K562 (cell line): ENCODE data around the gene OST4. TPM values are rescaled to one million over a fixed set of nuclear protein-coding genes. Genes with fewer than 3 reads are reported as not detected.
A peak's percentile ranks its signal among the peaks of the same experiment; 100 is the strongest.

Experiments
- ETV5 ChIP-seq: sonication (generic); formaldehyde crosslinking; IDR thresholded peaks from 2 replicates; pipeline ENCODE4 v1.4.0; 2020; ENCODE audit warnings: low read depth, mild to moderate bottlenecking, missing genetic modification reagents
- FUS ChIP-seq: fragments of 200-400 bp; formaldehyde crosslinking; optimal IDR thresholded peaks from 2 replicates; pipeline ENCODE3; 2017; ENCODE audit warnings: low read depth, low read length
- GABPB2 ChIP-seq: fragments of 250-450 bp; sonication (Bioruptor Pico); conservative IDR thresholded peaks from 2 replicates; pipeline ENCODE4 v1.5.1; 2021; ENCODE audit warnings: mild to moderate bottlenecking
- HDAC2 ChIP-seq: fragments of 450-650 bp; IDR thresholded peaks from 2 replicates; pipeline ENCODE4 v1.6.1; 2016; ENCODE audit warnings: mild to moderate bottlenecking
- ILK ChIP-seq: fragments of 450-650 bp; IDR thresholded peaks from 2 replicates; pipeline ENCODE4 v1.6.1; 2016; ENCODE audit warnings: missing genetic modification characterization, low read depth, mild to moderate bottlenecking, missing compliant biosample characterization, moderate library complexity, borderline replicate concordance
- JUN ChIP-seq, 2 experiments: sonication (generic) in 1 of 2; formaldehyde crosslinking in 1 of 2; IDR thresholded peaks; 2 replicates each; pipeline versions ENCODE4 v1.6.1 to v1.8.0; 2012 to 2022; ENCODE audit warnings: borderline replicate concordance in 2 of 2, mild to moderate bottlenecking in 2 of 2, improper control_type of control experiment in 1 of 2, low read depth in 1 of 2, low read length in 1 of 2, missing genetic modification reagents in 1 of 2
- MAFF ChIP-seq: IDR thresholded peaks from 2 replicates; pipeline ENCODE4 v1.6.1; 2012; ENCODE audit warnings: low read length, improper control_type of control experiment
- MAFG ChIP-seq: fragments of 450-650 bp; conservative IDR thresholded peaks from 2 replicates; pipeline ENCODE4 v1.6.1; 2016; ENCODE audit warnings: missing genetic modification characterization, missing compliant biosample characterization
- MAFK ChIP-seq: IDR thresholded peaks from 2 replicates; pipeline ENCODE4 v1.6.1; 2011; ENCODE audit warnings: low read length, improper control_type of control experiment
- MBD2 ChIP-seq: sonication (generic); IDR thresholded peaks from 2 replicates; pipeline ENCODE4 v1.6.1; 2016; ENCODE audit warnings: low read depth, borderline replicate concordance
- MIER1 ChIP-seq: fragments of 450-650 bp; IDR thresholded peaks from 2 replicates; pipeline ENCODE4 v1.6.1; 2016; ENCODE audit warnings: antibody characterized with exemption, mild to moderate bottlenecking, low read depth
- NCOA4 ChIP-seq: fragments of 450-650 bp; IDR thresholded peaks from 2 replicates; pipeline ENCODE4 v1.6.1; 2018; ENCODE audit warnings: mild to moderate bottlenecking; ENCODE audit not compliant: partially characterized antibody
- SMARCA4 ChIP-seq: fragments of 450-650 bp; IDR thresholded peaks from 2 replicates; pipeline ENCODE4 v1.6.1; 2016
- SRSF1 ChIP-seq: fragments of 200-400 bp; formaldehyde crosslinking; IDR thresholded peaks from 2 replicates; pipeline ENCODE4 v1.6.1; 2017; ENCODE audit warnings: mild to moderate bottlenecking, low read depth, low read length, moderate library complexity
- TBP ChIP-seq: optimal IDR thresholded peaks from 2 replicates; pipeline ENCODE3; 2011; ENCODE audit warnings: low read depth, low read length, improper control_type of control experiment
- ZNF239 ChIP-seq: fragments of 250-450 bp; sonication (Bioruptor Pico); IDR thresholded peaks from 2 replicates; pipeline ENCODE4 v1.4.0; 2020; ENCODE audit warnings: mild to moderate bottlenecking
- polyA plus RNA-seq, 8 experiments: library from polyadenylated mRNA; depleted of rRNA in 4 of 8; stranded (reverse) in 5 of 8; unstranded in 3 of 8; fragments of >200 nt; fragmentation: Nextera tagmentation in 2 of 8; fragmentation: Illumina TruSeq in 1 of 8; extraction: Ambion mirVana in 2 of 8; extraction: Trizol in 1 of 8; gene quantifications; 2 replicates each; pipeline versions ENCODE4 v1.2.1 to v1.2.3, GENCODE V29; 2011 to 2014; ENCODE audit warnings: inconsistent platforms in 1 of 8, missing spikeins in 1 of 8
- total RNA-seq, 7 experiments: library from RNA; depleted of rRNA in 6 of 7; stranded (reverse); fragments of >200 nt in 6 of 7; fragmentation: Illumina TruSeq in 2 of 7; extraction: Trizol in 2 of 7; gene quantifications; 2 replicates each; pipeline versions ENCODE4 v1.2.1 to v1.2.3, GENCODE V29; 2011 to 2021; ENCODE audit warnings: low replicate concordance in 1 of 7
- TF ChIP-seq, protein P1 (sequence below): fragments of 250-450 bp; sonication (Bioruptor Pico); IDR thresholded peaks from 2 replicates; pipeline ENCODE4 v1.5.0; 2021; ENCODE audit warnings: mild to moderate bottlenecking, borderline replicate concordance
- TF ChIP-seq, protein P2 (sequence below), 2 experiments: fragments of 450-650 bp in 1 of 2; sonication (generic) in 1 of 2; formaldehyde crosslinking in 1 of 2; IDR thresholded peaks in 1 of 2; conservative IDR thresholded peaks in 1 of 2; 2 replicates each; pipeline versions ENCODE4 v1.6.1 to v1.8.1; 2016 to 2023; ENCODE audit warnings: mild to moderate bottlenecking in 2 of 2, moderate library complexity in 2 of 2, inconsistent platforms in 1 of 2, missing genetic modification reagents in 1 of 2
- TF ChIP-seq, protein P3 (sequence below): fragments of 450-650 bp; formaldehyde crosslinking; IDR thresholded peaks from 2 replicates; pipeline ENCODE4 v1.4.0; 2020; ENCODE audit warnings: mild to moderate bottlenecking, mixed read lengths
- TF ChIP-seq, protein P4 (sequence below): fragments of 250-450 bp; sonication (Bioruptor Pico); IDR thresholded peaks from 2 replicates; pipeline ENCODE4 v1.4.0; 2020; ENCODE audit warnings: mild to moderate bottlenecking, moderate library complexity, borderline replicate concordance

The OST4 gene
- total and polyA plus RNA-seq, 9 of the 15 experiments (the other 6 are each of a cell fraction or from before 2014, with no cell fraction given) = 186 to 1,155 (median 355) TPM

DNA sequence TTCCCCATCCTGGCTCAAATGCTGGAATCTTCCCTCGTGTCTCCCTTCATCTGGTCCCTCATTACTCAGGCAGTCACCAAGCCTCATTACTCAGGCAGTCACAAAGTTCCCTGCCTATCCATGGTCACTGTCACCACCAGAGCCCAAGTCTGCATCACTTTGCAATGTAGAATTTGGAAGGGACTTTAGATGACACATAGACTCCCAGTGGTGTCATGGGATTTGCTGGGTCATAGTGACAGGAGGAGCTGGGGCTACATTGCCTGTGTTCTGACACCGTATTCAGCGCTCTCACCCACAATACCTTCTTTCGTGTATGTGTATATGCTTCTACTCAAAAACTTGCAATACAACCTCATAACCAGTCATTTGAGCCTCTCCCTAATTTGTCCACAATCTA lies 4.9 kb upstream of the OST4 start (continued):
- TF ChIP-seq, protein P1, sequence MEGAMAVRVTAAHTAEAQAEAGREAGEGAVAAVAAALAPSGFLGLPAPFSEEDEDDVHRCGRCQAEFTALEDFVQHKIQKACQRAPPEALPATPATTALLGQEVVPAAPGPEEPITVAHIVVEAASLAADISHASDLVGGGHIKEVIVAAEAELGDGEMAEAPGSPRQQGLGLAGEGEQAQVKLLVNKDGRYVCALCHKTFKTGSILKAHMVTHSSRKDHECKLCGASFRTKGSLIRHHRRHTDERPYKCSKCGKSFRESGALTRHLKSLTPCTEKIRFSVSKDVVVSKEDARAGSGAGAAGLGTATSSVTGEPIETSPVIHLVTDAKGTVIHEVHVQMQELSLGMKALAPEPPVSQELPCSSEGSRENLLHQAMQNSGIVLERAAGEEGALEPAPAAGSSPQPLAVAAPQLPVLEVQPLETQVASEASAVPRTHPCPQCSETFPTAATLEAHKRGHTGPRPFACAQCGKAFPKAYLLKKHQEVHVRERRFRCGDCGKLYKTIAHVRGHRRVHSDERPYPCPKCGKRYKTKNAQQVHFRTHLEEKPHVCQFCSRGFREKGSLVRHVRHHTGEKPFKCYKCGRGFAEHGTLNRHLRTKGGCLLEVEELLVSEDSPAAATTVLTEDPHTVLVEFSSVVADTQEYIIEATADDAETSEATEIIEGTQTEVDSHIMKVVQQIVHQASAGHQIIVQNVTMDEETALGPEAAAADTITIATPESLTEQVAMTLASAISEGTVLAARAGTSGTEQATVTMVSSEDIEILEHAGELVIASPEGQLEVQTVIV (CRISPR knock-in tag) = no peak
- peak; percentile 32 for TF ChIP-seq SMARCA4
- TF ChIP-seq MAFK = peak; percentile 73
- TF ChIP-seq, protein P2, sequence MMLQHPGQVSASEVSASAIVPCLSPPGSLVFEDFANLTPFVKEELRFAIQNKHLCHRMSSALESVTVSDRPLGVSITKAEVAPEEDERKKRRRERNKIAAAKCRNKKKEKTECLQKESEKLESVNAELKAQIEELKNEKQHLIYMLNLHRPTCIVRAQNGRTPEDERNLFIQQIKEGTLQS (IDR thresholded peaks at IDR 0.05) = peak; percentile 49
- TF ChIP-seq, protein P2 (CRISPR knock-in tag; conservative IDR thresholded peaks at IDR 0.05) = no peak
- TF ChIP-seq HDAC2 = peak; percentile 15; the same call in 1 of the 2 replicates
- TF ChIP-seq, protein P3, sequence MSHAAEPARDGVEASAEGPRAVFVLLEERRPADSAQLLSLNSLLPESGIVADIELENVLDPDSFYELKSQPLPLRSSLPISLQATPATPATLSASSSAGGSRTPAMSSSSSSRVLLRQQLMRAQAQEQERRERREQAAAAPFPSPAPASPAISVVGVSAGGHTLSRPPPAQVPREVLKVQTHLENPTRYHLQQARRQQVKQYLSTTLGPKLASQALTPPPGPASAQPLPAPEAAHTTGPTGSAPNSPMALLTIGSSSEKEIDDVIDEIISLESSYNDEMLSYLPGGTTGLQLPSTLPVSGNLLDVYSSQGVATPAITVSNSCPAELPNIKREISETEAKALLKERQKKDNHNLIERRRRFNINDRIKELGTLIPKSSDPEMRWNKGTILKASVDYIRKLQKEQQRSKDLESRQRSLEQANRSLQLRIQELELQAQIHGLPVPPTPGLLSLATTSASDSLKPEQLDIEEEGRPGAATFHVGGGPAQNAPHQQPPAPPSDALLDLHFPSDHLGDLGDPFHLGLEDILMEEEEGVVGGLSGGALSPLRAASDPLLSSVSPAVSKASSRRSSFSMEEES = no peak
- TF ChIP-seq FUS = no peak
- no peak for TF ChIP-seq ETV5
- no peak for TF ChIP-seq MIER1
- no peak for TF ChIP-seq MBD2
- 0 out of 2 replicates have a peak, but pooled peaks have one; percentile 27 for TF ChIP-seq JUN (IDR thresholded peaks at IDR 0.05; ENCODE audit: borderline replicate concordance, low read depth, low read length)
- no peak for TF ChIP-seq JUN (CRISPR knock-in tag; IDR thresholded peaks at IDR 0.05; ENCODE audit: borderline replicate concordance)
- TF ChIP-seq NCOA4 = no peak
- no peak for TF ChIP-seq TBP
- TF ChIP-seq ZNF239 (CRISPR knock-in tag) = no peak
- peak; percentile 57; the same call in 1 of the 2 replicates for TF ChIP-seq MAFG (tag)
- TF ChIP-seq MAFF = peak; percentile 53; the same call in 1 of the 2 replicates
- no peak for TF ChIP-seq SRSF1
- TF ChIP-seq, protein P4, sequence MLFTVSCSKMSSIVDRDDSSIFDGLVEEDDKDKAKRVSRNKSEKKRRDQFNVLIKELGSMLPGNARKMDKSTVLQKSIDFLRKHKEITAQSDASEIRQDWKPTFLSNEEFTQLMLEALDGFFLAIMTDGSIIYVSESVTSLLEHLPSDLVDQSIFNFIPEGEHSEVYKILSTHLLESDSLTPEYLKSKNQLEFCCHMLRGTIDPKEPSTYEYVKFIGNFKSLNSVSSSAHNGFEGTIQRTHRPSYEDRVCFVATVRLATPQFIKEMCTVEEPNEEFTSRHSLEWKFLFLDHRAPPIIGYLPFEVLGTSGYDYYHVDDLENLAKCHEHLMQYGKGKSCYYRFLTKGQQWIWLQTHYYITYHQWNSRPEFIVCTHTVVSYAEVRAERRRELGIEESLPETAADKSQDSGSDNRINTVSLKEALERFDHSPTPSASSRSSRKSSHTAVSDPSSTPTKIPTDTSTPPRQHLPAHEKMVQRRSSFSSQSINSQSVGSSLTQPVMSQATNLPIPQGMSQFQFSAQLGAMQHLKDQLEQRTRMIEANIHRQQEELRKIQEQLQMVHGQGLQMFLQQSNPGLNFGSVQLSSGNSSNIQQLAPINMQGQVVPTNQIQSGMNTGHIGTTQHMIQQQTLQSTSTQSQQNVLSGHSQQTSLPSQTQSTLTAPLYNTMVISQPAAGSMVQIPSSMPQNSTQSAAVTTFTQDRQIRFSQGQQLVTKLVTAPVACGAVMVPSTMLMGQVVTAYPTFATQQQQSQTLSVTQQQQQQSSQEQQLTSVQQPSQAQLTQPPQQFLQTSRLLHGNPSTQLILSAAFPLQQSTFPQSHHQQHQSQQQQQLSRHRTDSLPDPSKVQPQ = no peak
- TF ChIP-seq ILK (tag) = no peak
- no peak for TF ChIP-seq GABPB2 (CRISPR knock-in tag)
